AG08395 (cell line): ENCODE measurements around the gene CDK9.

Experiments
- DNase-seq: peaks from one replicate; pipeline ENCODE4 v3.0.0; 2012; ENCODE audit warnings: mixed read lengths, low spot score

Gene CDK9

GRCh38 chr9:127803507-127804352 lies 17.9 kb downstream of the CDK9 start:
- peak; percentile 63 for DNase-seq

GRCh38 chr9:127805620-127806019 lies 19.8 kb downstream of the CDK9 start:
- no peak for DNase-seq

GRCh38 chr9:127806871-127807270 lies 21.0 kb downstream of the CDK9 start:
- DNase-seq = no peak

- DNase-seq = no peak
These were observed 22.6 kb downstream of the CDK9 start for GRCh38 chr9:127808347-127809001.

- no peak for DNase-seq
These were observed 23.2 kb downstream of the CDK9 start for GRCh38 chr9:127809002-127809539.

- DNase-seq = peak; percentile 47
These were observed 23.9 kb downstream of the CDK9 start for GRCh38 chr9:127809540-127810377.

GRCh38 chr9:127810378-127811187 lies 24.7 kb downstream of the CDK9 start:
- no peak for DNase-seq

GRCh38 chr9:127812011-127812410 lies 26.2 kb downstream of the CDK9 start:
- no peak for DNase-seq

- no peak for DNase-seq
These were observed 27.3 kb downstream of the CDK9 start for GRCh38 chr9:127812936-127813675.

GRCh38 chr9:127813686-127814226 lies 27.9 kb downstream of the CDK9 start:
- no peak for DNase-seq

GRCh38 chr9:127814619-127815511 lies 29.0 kb downstream of the CDK9 start:
- DNase-seq = no peak

- no peak for DNase-seq
These were observed 29.9 kb downstream of the CDK9 start for GRCh38 chr9:127815512-127816361.

- DNase-seq = no peak
These were observed 30.5 kb downstream of the CDK9 start for GRCh38 chr9:127816362-127816725.

GRCh38 chr9:127816728-127817127 lies 30.9 kb downstream of the CDK9 start:
- DNase-seq = no peak

- DNase-seq = no peak
These were observed 32.1 kb downstream of the CDK9 start for GRCh38 chr9:127817881-127818434.

GRCh38 chr9:127818574-127818973 lies 32.7 kb downstream of the CDK9 start:
- DNase-seq = no peak

- DNase-seq = no peak
These were observed 36.3 kb downstream of the CDK9 start for GRCh38 chr9:127822108-127822507.
